H4 (cell line): ENCODE measurements around the gene H2AZ2. TPM values are rescaled to one million over a fixed set of nuclear protein-coding genes. Genes with fewer than 3 reads are reported as not detected.
"Not testable (repeated sequence)": the region's sequence is repeated elsewhere in the genome, so short reads cannot be mapped to it uniquely, and the experiment has no call there.

Experiments
- DNase-seq: peaks from one replicate; pipeline ENCODE4 v3.0.0-alpha.2; 2015; ENCODE audit warnings: low spot score
- total RNA-seq: library from RNA; depleted of rRNA; stranded (reverse); fragments of >200 nt; shearing (Covaris generic); gene quantifications from 2 replicates; pipeline ENCODE4 v1.2.3, GENCODE V29; 2014

The H2AZ2 gene
- total RNA-seq, 1 experiment from 2014 or later = 875 TPM

GRCh38 chr7:44819292-44819691 lies 28.6 kb downstream of the H2AZ2 start:
- DNase-seq = no peak

GRCh38 chr7:44814919-44815318 lies 33.0 kb downstream of the H2AZ2 start:
- no peak for DNase-seq

- no peak for DNase-seq
Measured at GRCh38 chr7:44811571-44811970, 36.3 kb downstream of the H2AZ2 start.

GRCh38 chr7:44811093-44811492 lies 36.8 kb downstream of the H2AZ2 start:
- no peak for DNase-seq

- no peak for DNase-seq
Measured at GRCh38 chr7:44808914-44809393, 38.9 kb downstream of the H2AZ2 start.

GRCh38 chr7:44805950-44806349 lies 41.9 kb downstream of the H2AZ2 start:
- no peak for DNase-seq

- not testable (repeated sequence) for DNase-seq
Measured at GRCh38 chr7:44803828-44804519, 43.9 kb downstream of the H2AZ2 start.

GRCh38 chr7:44802418-44803025 lies 45.4 kb downstream of the H2AZ2 start:
- DNase-seq = peak; percentile 14

GRCh38 chr7:44801890-44802289 lies 46.0 kb downstream of the H2AZ2 start:
- DNase-seq = no peak

- DNase-seq = no peak
Measured at GRCh38 chr7:44799939-44800338, 47.9 kb downstream of the H2AZ2 start.

- DNase-seq = no peak
Measured at GRCh38 chr7:44798649-44799305, 49.1 kb downstream of the H2AZ2 start.

- DNase-seq = peak; percentile 97
Measured at GRCh38 chr7:44797329-44798258, 50.3 kb downstream of the H2AZ2 start.

- peak; percentile 100 for DNase-seq
Measured at GRCh38 chr7:44796504-44797328, 51.2 kb downstream of the H2AZ2 start, which contains the start of gene PPIA. Gene PPIA (plus strand): TSS chr7:44796681. CDS start chr7:44796725, 44 bp downstream.

- DNase-seq = peak; percentile 77
Measured at GRCh38 chr7:44796034-44796503, 51.8 kb downstream of the H2AZ2 start.

- DNase-seq = no peak
Measured at GRCh38 chr7:44794331-44794730, 53.6 kb downstream of the H2AZ2 start.

GRCh38 chr7:44793919-44794318 lies 54.0 kb downstream of the H2AZ2 start:
- peak; percentile 63 for DNase-seq

- DNase-seq = no peak
Measured at GRCh38 chr7:44791278-44792219, 56.3 kb downstream of the H2AZ2 start.

GRCh38 chr7:44789990-44790389 lies 57.9 kb downstream of the H2AZ2 start:
- no peak for DNase-seq

- DNase-seq = no peak
Measured at GRCh38 chr7:44787762-44788161, 60.1 kb downstream of the H2AZ2 start.
